HepG2 (cell line): Measurements from ENCODE around the gene ACVRL1. TPM values are rescaled to one million over a fixed set of nuclear protein-coding genes. Genes with fewer than 3 reads are reported as not detected.

Experiments
- HIVEP1 ChIP-seq: sonication (generic); formaldehyde crosslinking; IDR thresholded peaks from 2 replicates; pipeline ENCODE4 v1.4.0; 2020; ENCODE audit warnings: mild to moderate bottlenecking, missing genetic modification reagents
- MAFF ChIP-seq: IDR thresholded peaks from 2 replicates; pipeline ENCODE4 v1.6.1; 2011; ENCODE audit warnings: low read depth, low read length, improper control_type of control experiment
- MBD4 ChIP-seq: IDR thresholded peaks from 2 replicates; pipeline ENCODE4 v1.6.1; 2012; ENCODE audit warnings: low read length, inconsistent platforms, borderline replicate concordance
- NR2F1 ChIP-seq, 2 experiments: fragments of 450-650 bp in 1 of 2; formaldehyde crosslinking in 1 of 2; IDR thresholded peaks; 2 replicates each; pipeline versions ENCODE4 v1.5.0 to v1.6.1; 2016 to 2020; ENCODE audit warnings: mild to moderate bottlenecking in 1 of 2, missing compliant biosample characterization in 1 of 2, missing genetic modification reagents in 1 of 2, moderate library complexity in 1 of 2
- NR2F6 ChIP-seq, 2 experiments: IDR thresholded peaks; 2 replicates each; pipeline ENCODE4 v1.6.1; 2016; ENCODE audit warnings: antibody characterized with exemption in 1 of 2, mild to moderate bottlenecking in 1 of 2
- SUZ12 ChIP-seq: fragments of 150-350 bp; IDR thresholded peaks from 2 replicates; pipeline ENCODE4 v1.6.1; 2014; ENCODE audit warnings: low read depth, low read length
- TEAD3 ChIP-seq: optimal IDR thresholded peaks from 2 replicates; pipeline ENCODE3; 2016; ENCODE audit warnings: borderline replicate concordance
- ZC3H13 ChIP-seq: sonication (generic); formaldehyde crosslinking; IDR thresholded peaks from 2 replicates; pipeline ENCODE4 v1.8.1; 2023; ENCODE audit warnings: mild to moderate bottlenecking, missing genetic modification reagents, moderate library complexity
- ZFP36 ChIP-seq: fragments of 150-350 bp; IDR thresholded peaks from 2 replicates; pipeline ENCODE4 v1.6.1; 2018; ENCODE audit warnings: borderline replicate concordance, low read length, low read depth; ENCODE audit not compliant: partially characterized antibody
- polyA plus RNA-seq, 8 experiments: library from polyadenylated mRNA; depleted of rRNA in 3 of 8; stranded (reverse) in 7 of 8; unstranded in 1 of 8; fragments of >200 nt; fragmentation: Illumina TruSeq in 4 of 8; extraction: Trizol in 4 of 8; gene quantifications; 2 replicates each; pipeline versions ENCODE4 v1.2.1 to v1.2.3, GENCODE V29; 2011 to 2016; ENCODE audit warnings: low read depth in 4 of 8, missing spikeins in 1 of 8, mixed read lengths in 1 of 8; ENCODE audit not compliant: insufficient read depth in 1 of 8
- total RNA-seq, 5 experiments: library from RNA; depleted of rRNA; stranded (reverse); fragments of >200 nt; fragmentation: Illumina TruSeq; extraction: Trizol; gene quantifications; 2 replicates each; pipeline ENCODE4 v1.2.3, GENCODE V29; 2016; ENCODE audit warnings: low read depth in 1 of 5
- TF ChIP-seq, protein P1 (sequence below): sonication (generic); formaldehyde crosslinking; conservative IDR thresholded peaks from 2 replicates; pipeline ENCODE4 v1.4.0; 2020; ENCODE audit warnings: mild to moderate bottlenecking, missing genetic modification reagents, moderate library complexity
- TF ChIP-seq, protein P2 (sequence below): sonication (generic); formaldehyde crosslinking; IDR thresholded peaks from 2 replicates; pipeline ENCODE4 v1.4.0; 2020; ENCODE audit warnings: mild to moderate bottlenecking, missing genetic modification reagents
- TF ChIP-seq, protein P3 (sequence below): sonication (generic); formaldehyde crosslinking; IDR thresholded peaks from 2 replicates; pipeline ENCODE4 v1.4.0; 2020; ENCODE audit warnings: missing genetic modification reagents
- TF ChIP-seq, protein P4 (sequence below): IDR thresholded peaks from 2 replicates; pipeline ENCODE4 v1.6.1; 2016

ACVRL1 gene
- total and polyA plus RNA-seq, 2 of the 13 experiments (the other 11 are each of a cell fraction or from before 2014, with no cell fraction given): not detected

- TF ChIP-seq NR2F1 (CRISPR knock-in tag; IDR thresholded peaks at IDR 0.05) (peak in 1 of 2 experiments; percentile 63; a peak in 1 of 4 replicates), TEAD3 (CRISPR knock-in tag) (no peak), SUZ12 (no peak), MBD4 (no peak), NR2F6 (IDR thresholded peaks at IDR 0.05) (peak; percentile 41; the same call in 1 of the 2 replicates), NR2F6 (CRISPR knock-in tag; IDR thresholded peaks at IDR 0.05) (peak; percentile 54; the same call in 1 of the 2 replicates), ZFP36 (no peak), ZC3H13 (no peak), HIVEP1 (CRISPR knock-in tag) (no peak), MAFF (peak; percentile 37; the same call in 1 of the 2 replicates)
- TF ChIP-seq, protein P1, sequence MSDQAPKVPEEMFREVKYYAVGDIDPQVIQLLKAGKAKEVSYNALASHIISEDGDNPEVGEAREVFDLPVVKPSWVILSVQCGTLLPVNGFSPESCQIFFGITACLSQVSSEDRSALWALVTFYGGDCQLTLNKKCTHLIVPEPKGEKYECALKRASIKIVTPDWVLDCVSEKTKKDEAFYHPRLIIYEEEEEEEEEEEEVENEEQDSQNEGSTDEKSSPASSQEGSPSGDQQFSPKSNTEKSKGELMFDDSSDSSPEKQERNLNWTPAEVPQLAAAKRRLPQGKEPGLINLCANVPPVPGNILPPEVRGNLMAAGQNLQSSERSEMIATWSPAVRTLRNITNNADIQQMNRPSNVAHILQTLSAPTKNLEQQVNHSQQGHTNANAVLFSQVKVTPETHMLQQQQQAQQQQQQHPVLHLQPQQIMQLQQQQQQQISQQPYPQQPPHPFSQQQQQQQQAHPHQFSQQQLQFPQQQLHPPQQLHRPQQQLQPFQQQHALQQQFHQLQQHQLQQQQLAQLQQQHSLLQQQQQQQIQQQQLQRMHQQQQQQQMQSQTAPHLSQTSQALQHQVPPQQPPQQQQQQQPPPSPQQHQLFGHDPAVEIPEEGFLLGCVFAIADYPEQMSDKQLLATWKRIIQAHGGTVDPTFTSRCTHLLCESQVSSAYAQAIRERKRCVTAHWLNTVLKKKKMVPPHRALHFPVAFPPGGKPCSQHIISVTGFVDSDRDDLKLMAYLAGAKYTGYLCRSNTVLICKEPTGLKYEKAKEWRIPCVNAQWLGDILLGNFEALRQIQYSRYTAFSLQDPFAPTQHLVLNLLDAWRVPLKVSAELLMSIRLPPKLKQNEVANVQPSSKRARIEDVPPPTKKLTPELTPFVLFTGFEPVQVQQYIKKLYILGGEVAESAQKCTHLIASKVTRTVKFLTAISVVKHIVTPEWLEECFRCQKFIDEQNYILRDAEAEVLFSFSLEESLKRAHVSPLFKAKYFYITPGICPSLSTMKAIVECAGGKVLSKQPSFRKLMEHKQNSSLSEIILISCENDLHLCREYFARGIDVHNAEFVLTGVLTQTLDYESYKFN (CRISPR knock-in tag): 0 out of 2 replicates have a peak, but pooled peaks have one; percentile 19
- TF ChIP-seq, protein P2, sequence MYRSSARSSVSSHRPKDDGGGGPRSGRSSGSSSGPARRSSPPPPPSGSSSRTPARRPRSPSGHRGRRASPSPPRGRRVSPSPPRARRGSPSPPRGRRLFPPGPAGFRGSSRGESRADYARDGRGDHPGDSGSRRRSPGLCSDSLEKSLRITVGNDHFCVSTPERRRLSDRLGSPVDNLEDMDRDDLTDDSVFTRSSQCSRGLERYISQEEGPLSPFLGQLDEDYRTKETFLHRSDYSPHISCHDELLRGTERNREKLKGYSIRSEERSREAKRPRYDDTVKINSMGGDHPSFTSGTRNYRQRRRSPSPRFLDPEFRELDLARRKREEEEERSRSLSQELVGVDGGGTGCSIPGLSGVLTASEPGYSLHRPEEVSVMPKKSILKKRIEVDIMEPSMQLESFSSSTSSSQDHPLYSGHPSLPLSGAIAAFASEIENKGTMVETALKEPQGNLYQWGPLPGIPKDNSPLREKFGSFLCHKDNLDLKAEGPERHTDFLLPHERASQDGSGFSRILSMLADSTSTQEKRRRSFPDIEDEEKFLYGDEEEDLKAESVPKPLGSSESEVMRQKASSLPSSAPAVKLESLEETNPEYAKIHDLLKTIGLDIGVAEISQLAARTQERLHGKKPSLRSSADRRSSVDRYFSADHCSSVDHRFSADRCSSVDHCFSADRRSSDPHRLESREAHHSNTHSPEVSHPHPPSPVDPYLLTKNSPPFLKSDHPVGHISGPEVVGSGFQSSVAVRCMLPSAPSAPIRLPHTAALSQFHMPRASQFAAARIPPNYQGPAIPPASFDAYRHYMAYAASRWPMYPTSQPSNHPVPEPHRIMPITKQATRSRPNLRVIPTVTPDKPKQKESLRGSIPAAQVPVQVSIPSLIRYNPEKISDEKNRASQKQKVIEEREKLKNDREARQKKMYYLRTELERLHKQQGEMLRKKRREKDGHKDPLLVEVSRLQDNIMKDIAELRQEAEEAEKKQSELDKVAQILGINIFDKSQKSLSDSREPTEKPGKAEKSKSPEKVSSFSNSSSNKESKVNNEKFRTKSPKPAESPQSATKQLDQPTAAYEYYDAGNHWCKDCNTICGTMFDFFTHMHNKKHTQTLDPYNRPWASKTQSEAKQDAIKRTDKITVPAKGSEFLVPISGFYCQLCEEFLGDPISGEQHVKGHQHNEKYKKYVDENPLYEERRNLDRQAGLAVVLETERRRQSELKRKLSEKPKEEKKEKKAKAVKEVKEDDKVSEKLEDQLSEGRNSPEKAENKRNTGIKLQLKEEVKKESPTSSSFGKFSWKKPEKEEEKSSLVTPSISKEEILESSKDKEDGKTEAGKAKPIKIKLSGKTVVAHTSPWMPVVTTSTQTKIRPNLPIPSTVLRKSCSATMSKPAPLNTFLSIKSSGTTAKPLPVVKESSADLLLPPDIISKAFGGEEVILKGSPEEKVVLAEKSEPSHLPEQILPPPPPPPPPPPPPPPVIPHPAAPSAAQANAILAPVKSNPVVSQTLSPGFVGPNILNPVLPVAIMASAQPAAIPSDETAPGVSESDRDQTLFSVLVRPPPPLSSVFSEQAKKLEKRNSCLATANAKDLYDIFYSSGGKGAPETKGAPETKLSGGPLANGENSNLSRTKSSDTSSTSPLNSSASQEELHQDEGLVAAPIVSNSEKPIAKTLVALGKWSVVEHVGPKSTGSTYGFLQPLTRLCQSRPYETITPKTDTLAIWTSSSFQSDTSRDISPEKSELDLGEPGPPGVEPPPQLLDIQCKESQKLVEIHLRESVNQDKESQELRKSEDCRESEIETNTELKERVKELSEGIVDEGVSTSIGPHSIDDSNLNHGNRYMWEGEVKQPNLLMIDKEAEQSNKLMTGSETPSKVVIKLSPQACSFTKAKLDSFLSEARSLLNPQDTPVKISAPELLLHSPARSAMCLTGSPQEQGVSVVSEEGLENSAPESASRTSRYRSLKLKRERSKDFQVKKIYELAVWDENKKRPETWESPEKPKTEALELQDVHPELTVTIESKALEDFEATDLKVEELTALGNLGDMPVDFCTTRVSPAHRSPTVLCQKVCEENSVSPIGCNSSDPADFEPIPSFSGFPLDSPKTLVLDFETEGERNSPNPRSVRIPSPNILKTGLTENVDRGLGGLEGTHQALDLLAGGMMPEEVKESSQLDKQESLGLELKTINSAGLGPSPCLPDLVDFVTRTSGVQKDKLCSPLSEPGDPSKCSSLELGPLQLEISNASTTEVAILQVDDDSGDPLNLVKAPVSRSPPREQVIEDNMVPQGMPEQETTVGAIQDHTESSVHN: no peak
- TF ChIP-seq, protein P3, sequence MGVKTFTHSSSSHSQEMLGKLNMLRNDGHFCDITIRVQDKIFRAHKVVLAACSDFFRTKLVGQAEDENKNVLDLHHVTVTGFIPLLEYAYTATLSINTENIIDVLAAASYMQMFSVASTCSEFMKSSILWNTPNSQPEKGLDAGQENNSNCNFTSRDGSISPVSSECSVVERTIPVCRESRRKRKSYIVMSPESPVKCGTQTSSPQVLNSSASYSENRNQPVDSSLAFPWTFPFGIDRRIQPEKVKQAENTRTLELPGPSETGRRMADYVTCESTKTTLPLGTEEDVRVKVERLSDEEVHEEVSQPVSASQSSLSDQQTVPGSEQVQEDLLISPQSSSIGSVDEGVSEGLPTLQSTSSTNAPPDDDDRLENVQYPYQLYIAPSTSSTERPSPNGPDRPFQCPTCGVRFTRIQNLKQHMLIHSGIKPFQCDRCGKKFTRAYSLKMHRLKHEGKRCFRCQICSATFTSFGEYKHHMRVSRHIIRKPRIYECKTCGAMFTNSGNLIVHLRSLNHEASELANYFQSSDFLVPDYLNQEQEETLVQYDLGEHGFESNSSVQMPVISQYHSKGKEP: no peak
- TF ChIP-seq, protein P4, sequence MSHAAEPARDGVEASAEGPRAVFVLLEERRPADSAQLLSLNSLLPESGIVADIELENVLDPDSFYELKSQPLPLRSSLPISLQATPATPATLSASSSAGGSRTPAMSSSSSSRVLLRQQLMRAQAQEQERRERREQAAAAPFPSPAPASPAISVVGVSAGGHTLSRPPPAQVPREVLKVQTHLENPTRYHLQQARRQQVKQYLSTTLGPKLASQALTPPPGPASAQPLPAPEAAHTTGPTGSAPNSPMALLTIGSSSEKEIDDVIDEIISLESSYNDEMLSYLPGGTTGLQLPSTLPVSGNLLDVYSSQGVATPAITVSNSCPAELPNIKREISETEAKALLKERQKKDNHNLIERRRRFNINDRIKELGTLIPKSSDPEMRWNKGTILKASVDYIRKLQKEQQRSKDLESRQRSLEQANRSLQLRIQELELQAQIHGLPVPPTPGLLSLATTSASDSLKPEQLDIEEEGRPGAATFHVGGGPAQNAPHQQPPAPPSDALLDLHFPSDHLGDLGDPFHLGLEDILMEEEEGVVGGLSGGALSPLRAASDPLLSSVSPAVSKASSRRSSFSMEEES: peak; percentile 97
Measured at GRCh38 chr12:51884676-51885229, 22.6 kb upstream of the ACVRL1 start (continued).
